Erythroblast (primary cell): ENCODE results near the gene RNU5D-1.

Experiments used
- GATA1 ChIP-seq: IDR thresholded peaks from 2 replicates; pipeline ENCODE4 v1.6.1; 2011; ENCODE audit warnings: low read depth, mild to moderate bottlenecking, control low read depth, low read length, moderate library complexity
- POLR2A ChIP-seq: IDR thresholded peaks from 2 replicates; pipeline ENCODE4 v1.6.1; 2011; ENCODE audit warnings: mild to moderate bottlenecking, low read length

DNA sequence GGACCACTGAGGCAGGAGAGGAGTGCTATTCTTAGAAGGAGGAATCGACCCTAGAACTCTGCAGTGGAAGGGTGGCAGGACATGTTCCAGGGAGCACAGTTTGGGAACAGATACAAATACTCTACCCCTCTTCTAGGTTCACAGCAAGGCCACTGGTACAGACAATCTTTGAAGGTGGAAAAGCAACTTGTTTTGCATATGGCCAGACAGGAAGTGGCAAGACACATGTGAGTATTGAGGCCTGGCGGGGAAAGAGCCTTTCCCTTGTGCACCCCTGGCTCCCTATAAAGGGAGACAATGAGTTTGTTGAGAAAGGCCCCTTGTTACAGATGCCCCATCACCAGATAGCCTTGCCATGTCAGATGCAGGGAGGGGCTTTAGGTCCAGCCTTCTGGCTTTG lies 26.4 kb upstream of the RNU5D-1 start:
- TF ChIP-seq POLR2A (no peak), GATA1 (no peak)
